GM12878 (cell line): Measurements from ENCODE around the gene PNPLA3. TPM values are rescaled to one million over a fixed set of nuclear protein-coding genes. Genes with fewer than 3 reads are reported as not detected.

Experiments
- ASH2L ChIP-seq: fragments of 300-600, 200-600 bp; sonication (generic); IDR thresholded peaks from 2 replicates; pipeline ENCODE4 v1.6.1; 2017; ENCODE audit warnings: low read depth, mild to moderate bottlenecking, borderline replicate concordance
- BCL11A ChIP-seq: IDR thresholded peaks from 2 replicates; pipeline ENCODE4 v1.6.1; 2011; ENCODE audit warnings: low read depth, low read length
- BMI1 ChIP-seq: fragments of 450-650 bp; IDR thresholded peaks from 2 replicates; pipeline ENCODE4 v1.6.1; 2016; ENCODE audit warnings: mild to moderate bottlenecking, moderate library complexity, borderline replicate concordance
- CHD4 ChIP-seq: fragments of 200-600 bp; sonication (generic); IDR thresholded peaks from 2 replicates; pipeline ENCODE4 v1.6.1; 2016; ENCODE audit warnings: mild to moderate bottlenecking
- CREM ChIP-seq: IDR thresholded peaks from 2 replicates; pipeline ENCODE4 v1.6.1; 2014; ENCODE audit warnings: antibody characterized with exemption, low read depth
- CUX1 ChIP-seq: IDR thresholded peaks from 2 replicates; pipeline ENCODE4 v1.6.1; 2012; ENCODE audit warnings: improper control_type of control experiment, low read depth, low read length; ENCODE audit not compliant: insufficient replicate concordance
- DPF2 ChIP-seq: fragments of 450-650 bp; IDR thresholded peaks from 2 replicates; pipeline ENCODE4 v1.6.1; 2017; ENCODE audit warnings: mild to moderate bottlenecking
- EZH2 ChIP-seq: IDR thresholded peaks from 2 replicates; pipeline ENCODE4 v1.6.1; 2012; ENCODE audit warnings: low read depth, mild to moderate bottlenecking, control low read depth, inconsistent platforms, low read length, borderline replicate concordance; ENCODE audit not compliant: control insufficient read depth
- FOS ChIP-seq: IDR thresholded peaks from 3 replicates; pipeline ENCODE4 v1.6.1; 2011; ENCODE audit warnings: borderline replicate concordance; ENCODE audit not compliant: insufficient read length; ENCODE audit errors: extremely low read depth
- IKZF1 ChIP-seq: fragments of 450-650 bp; conservative IDR thresholded peaks from 2 replicates; pipeline ENCODE4 v1.6.1; 2017; ENCODE audit warnings: antibody characterized with exemption, mild to moderate bottlenecking
- IKZF2 ChIP-seq, 2 experiments: fragments of 450-650 bp; IDR thresholded peaks; 2 replicates each; pipeline ENCODE4 v1.6.1; 2017; ENCODE audit warnings: mild to moderate bottlenecking in 2 of 2, moderate library complexity in 2 of 2
- IRF5 ChIP-seq: fragments of 450-650 bp; IDR thresholded peaks from 2 replicates; pipeline ENCODE4 v1.6.1; 2017; ENCODE audit warnings: borderline replicate concordance
- JUND ChIP-seq: IDR thresholded peaks from 2 replicates; pipeline ENCODE4 v1.6.1; 2012; ENCODE audit warnings: low read depth, mild to moderate bottlenecking, low read length, improper control_type of control experiment, moderate library complexity
- KDM1A ChIP-seq: fragments of 200-600 bp; sonication (generic); IDR thresholded peaks from 2 replicates; pipeline ENCODE4 v1.6.1; 2016; ENCODE audit warnings: borderline replicate concordance
- MXI1 ChIP-seq: fragments of 150-350 bp; IDR thresholded peaks from 2 replicates; pipeline ENCODE4 v1.6.1; 2011; ENCODE audit warnings: low read depth, mild to moderate bottlenecking, inconsistent platforms, low read length, improper control_type of control experiment
- NR2C1 ChIP-seq: fragments of 450-650 bp; IDR thresholded peaks from 2 replicates; pipeline ENCODE4 v1.6.1; 2017; ENCODE audit warnings: antibody characterized with exemption, mild to moderate bottlenecking, moderate library complexity
- RAD21 ChIP-seq: IDR thresholded peaks from 2 replicates; pipeline ENCODE4 v1.6.1; 2011; ENCODE audit warnings: mild to moderate bottlenecking, low read depth, low read length, moderate library complexity; ENCODE audit not compliant: insufficient read depth
- SP1 ChIP-seq: IDR thresholded peaks from one replicate; pipeline ENCODE4 v1.6.1; 2011; ENCODE audit warnings: low read depth, low read length
- TCF12 ChIP-seq: IDR thresholded peaks from 2 replicates; pipeline ENCODE4 v1.6.1; 2011; ENCODE audit warnings: low read depth, mild to moderate bottlenecking, low read length
- ZBTB40 ChIP-seq: fragments of 450-650 bp; IDR thresholded peaks from 2 replicates; pipeline ENCODE4 v1.6.1; 2016; ENCODE audit warnings: mild to moderate bottlenecking, moderate library complexity, borderline replicate concordance
- polyA plus RNA-seq, 11 experiments: library from polyadenylated mRNA; depleted of rRNA in 4 of 11; unstranded in 6 of 11; stranded (reverse) in 5 of 11; fragments of >200 nt; fragmentation: Nextera tagmentation in 4 of 11; fragmentation: Illumina TruSeq in 1 of 11; extraction: Ambion mirVana in 4 of 11; extraction: Trizol in 1 of 11; gene quantifications; 1 replicate in 1 of 11; 2 replicates in 10 of 11; pipeline versions ENCODE4 v1.2.1 to v1.2.3, GENCODE V29; 2011 to 2016; ENCODE audit warnings: inconsistent platforms in 2 of 11, missing spikeins in 2 of 11, low read depth in 1 of 11
- total RNA-seq, 4 experiments: library from RNA; depleted of rRNA in 3 of 4; stranded (reverse); fragments of >200 nt in 3 of 4; fragmentation: Illumina TruSeq in 1 of 4; extraction: Trizol in 1 of 4; gene quantifications; 2 replicates each; pipeline versions ENCODE4 v1.2.1 to v1.2.3, GENCODE V29; 2013 to 2021

PNPLA3 gene
- total and polyA plus RNA-seq, 10 of the 15 experiments (the other 5 are each of a cell fraction or from before 2014, with no cell fraction given), result 0.05 to 0.08 TPM; not detected in 8

DNA sequence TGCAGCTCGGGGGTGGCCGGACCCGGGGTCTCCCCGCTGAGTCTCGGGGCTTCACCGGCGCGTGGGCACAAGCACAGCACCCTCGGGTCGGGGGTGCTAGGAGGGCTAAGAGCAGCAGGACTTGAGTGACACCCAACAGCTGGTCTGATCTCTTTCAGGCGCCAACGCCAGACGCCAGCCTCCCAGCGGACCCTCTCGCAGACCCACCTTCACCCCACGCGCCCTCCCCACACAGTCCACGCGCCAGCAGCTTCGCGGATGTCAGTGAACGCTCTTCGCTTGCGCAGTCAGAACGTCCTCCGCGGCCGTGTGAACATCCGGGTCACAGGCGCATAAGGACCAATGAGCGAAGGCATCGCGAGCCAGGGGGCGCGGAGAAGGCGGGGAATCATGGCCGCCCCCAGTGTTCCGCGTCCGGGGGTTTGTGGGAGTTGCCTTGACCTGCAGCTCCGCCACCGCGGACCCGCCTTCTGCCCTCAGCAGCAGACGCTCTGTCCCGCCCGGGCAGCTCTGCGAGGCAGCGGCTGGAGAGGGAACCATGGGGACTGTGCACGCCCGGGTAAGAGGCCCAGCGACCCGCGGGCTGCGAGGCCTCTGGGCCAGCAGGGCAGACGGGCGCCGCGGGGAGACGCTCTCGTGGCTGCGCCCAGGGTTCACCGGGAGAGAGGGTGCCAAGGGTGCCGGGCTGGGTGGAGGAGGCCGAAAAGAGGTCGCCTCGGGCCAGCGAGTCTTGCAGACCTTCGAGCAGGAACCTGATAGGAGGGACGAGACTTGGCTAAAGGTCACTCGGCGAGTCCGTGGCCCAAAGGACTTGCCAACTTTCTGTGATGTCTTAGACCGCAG, 31.7 kb downstream of the PNPLA3 start, which contains the start of gene SAMM50 (continued):
- no peak for TF ChIP-seq CUX1
- no peak for TF ChIP-seq IKZF2 (IDR thresholded peaks at IDR 0.05)
- peak; percentile 94 for TF ChIP-seq ZBTB40
- no peak for TF ChIP-seq RAD21
- TF ChIP-seq IKZF1, result peak; percentile 92
- no peak for TF ChIP-seq EZH2
- TF ChIP-seq IRF5, result no peak
- peak; percentile 93 for TF ChIP-seq MXI1
- TF ChIP-seq BCL11A, result no peak
- TF ChIP-seq KDM1A, result no peak
- no peak for TF ChIP-seq ASH2L
- 0 out of 2 replicates have a peak, but pooled peaks have one; percentile 13 for TF ChIP-seq TCF12
- TF ChIP-seq NR2C1, result peak; percentile 99
- TF ChIP-seq SP1, result peak; percentile 72
- TF ChIP-seq CREM, result peak; percentile 78
- TF ChIP-seq CHD4, result no peak
- no peak for TF ChIP-seq FOS
- TF ChIP-seq DPF2, result no peak
- TF ChIP-seq BMI1, result no peak
- no peak for TF ChIP-seq JUND
